Mesenchymal stem cell (in vitro differentiated cells and primary cell): Measurements from ENCODE around the gene SYT7.
A peak's percentile ranks its signal among the peaks of the same experiment; 100 is the strongest.

Experiments
- DNase-seq: peaks from one replicate; pipeline ENCODE4 v3.0.0-alpha.2; 2013
- H2AFZ ChIP-seq: one replicate; pipeline ENCODE4 v1.6.1; 2013; ENCODE audit warnings: low read depth, mild to moderate bottlenecking, control low read depth, inconsistent platforms, low read length, moderate library complexity
- H2AK5ac ChIP-seq: 2 replicates; pipeline ENCODE4 v1.6.1; 2013; ENCODE audit warnings: low read length, moderate library complexity, mild to moderate bottlenecking, inconsistent platforms; ENCODE audit not compliant: severe bottlenecking
- H2BK120ac ChIP-seq: one replicate; pipeline ENCODE4 v1.6.1; 2013; ENCODE audit warnings: low read depth, mild to moderate bottlenecking, inconsistent platforms, low read length, moderate library complexity
- H2BK12ac ChIP-seq, 2 experiments: one replicate each; pipeline ENCODE4 v1.6.1; 2013; ENCODE audit warnings: inconsistent platforms in 2 of 2, low read length in 2 of 2, mild to moderate bottlenecking in 2 of 2, moderate library complexity in 2 of 2, control low read depth in 1 of 2
- H2BK15ac ChIP-seq: one replicate; pipeline ENCODE4 v1.6.1; 2013; ENCODE audit warnings: mild to moderate bottlenecking, low read depth, inconsistent platforms; ENCODE audit not compliant: poor library complexity, severe bottlenecking
- H2BK5ac ChIP-seq: 2 replicates; pipeline ENCODE4 v1.6.1; 2013; ENCODE audit warnings: low read depth, mild to moderate bottlenecking, low read length, control low read depth, inconsistent platforms; ENCODE audit not compliant: poor library complexity, severe bottlenecking
- H3K14ac ChIP-seq, 2 experiments: one replicate each; pipeline ENCODE4 v1.6.1; 2013; ENCODE audit warnings: inconsistent platforms in 2 of 2, low read length in 2 of 2, control low read depth in 1 of 2, mild to moderate bottlenecking in 1 of 2, moderate library complexity in 1 of 2
- H3K18ac ChIP-seq, 2 experiments: one replicate each; pipeline ENCODE4 v1.6.1; 2013; ENCODE audit warnings: inconsistent platforms in 2 of 2, low read length in 2 of 2, control low read depth in 1 of 2, low read depth in 1 of 2, mild to moderate bottlenecking in 1 of 2
- H3K23ac ChIP-seq, 2 experiments: one replicate each; pipeline ENCODE4 v1.6.1; 2013; ENCODE audit warnings: inconsistent platforms in 2 of 2, low read length in 2 of 2, mild to moderate bottlenecking in 2 of 2, moderate library complexity in 2 of 2, control low read depth in 1 of 2
- H3K27ac ChIP-seq: 2 replicates; pipeline ENCODE4 v1.5.1; 2013; ENCODE audit warnings: mild to moderate bottlenecking, moderate library complexity, low read length, control low read depth, inconsistent platforms; ENCODE audit not compliant: poor library complexity, severe bottlenecking
- H3K27me3 ChIP-seq, 2 experiments: 2 replicates each; pipeline versions ENCODE4 v1.6.1 to v1.7.0; 2013; ENCODE audit warnings: low read length in 2 of 2, mild to moderate bottlenecking in 2 of 2, moderate library complexity in 2 of 2, control low read depth in 1 of 2, inconsistent platforms in 1 of 2; ENCODE audit not compliant: control insufficient read depth in 1 of 2, insufficient read depth in 1 of 2
- H3K36me3 ChIP-seq, 2 experiments: 2 replicates each; pipeline versions ENCODE4 v1.6.1 to v1.7.0; 2013; ENCODE audit warnings: low read length in 2 of 2, control low read depth in 1 of 2, inconsistent platforms in 1 of 2, low read depth in 1 of 2, mild to moderate bottlenecking in 1 of 2; ENCODE audit not compliant: insufficient read depth in 2 of 2, control insufficient read depth in 1 of 2
- H3K4ac ChIP-seq, 2 experiments: one replicate each; pipeline ENCODE4 v1.6.1; 2013; ENCODE audit warnings: inconsistent platforms in 2 of 2, low read length in 2 of 2, mild to moderate bottlenecking in 2 of 2, moderate library complexity in 2 of 2, control low read depth in 1 of 2, low read depth in 1 of 2
- H3K4me1 ChIP-seq: 2 replicates; pipeline ENCODE4 v1.6.1; 2013; ENCODE audit warnings: low read depth, low read length, control low read depth; ENCODE audit not compliant: control insufficient read depth, insufficient read depth
- H3K4me2 ChIP-seq: 2 replicates; pipeline ENCODE4 v1.6.1; 2013; ENCODE audit warnings: low read length, mild to moderate bottlenecking, inconsistent platforms; ENCODE audit not compliant: poor library complexity, severe bottlenecking
- H3K4me3 ChIP-seq, 2 experiments: 2 replicates each; pipeline versions ENCODE4 v1.5.1 to v1.7.0; 2013; ENCODE audit warnings: low read length in 2 of 2, mild to moderate bottlenecking in 2 of 2, control low read depth in 1 of 2, low read depth in 1 of 2; ENCODE audit not compliant: insufficient read depth in 1 of 2
- H3K79me1 ChIP-seq: replicated peaks from 2 replicates; pipeline ENCODE4 v1.6.1; 2013; ENCODE audit warnings: mild to moderate bottlenecking, control low read depth, low read length, inconsistent platforms; ENCODE audit not compliant: poor library complexity, severe bottlenecking
- H3K9ac ChIP-seq: 2 replicates; pipeline ENCODE4 v1.7.0; 2013; ENCODE audit warnings: mild to moderate bottlenecking, low read length, moderate library complexity
- H3K9me3 ChIP-seq: 2 replicates; pipeline ENCODE4 v1.7.0; 2013; ENCODE audit warnings: mild to moderate bottlenecking, low read length; ENCODE audit not compliant: control insufficient read depth
- H4K8ac ChIP-seq: one replicate; pipeline ENCODE4 v1.6.1; 2013; ENCODE audit warnings: inconsistent platforms, mild to moderate bottlenecking, low read length, moderate library complexity
- H4K91ac ChIP-seq: one replicate; pipeline ENCODE4 v1.6.1; 2013; ENCODE audit warnings: mild to moderate bottlenecking, low read length, inconsistent platforms
- WGBS: methylation state at CpG from one replicate; pipeline ENCODE4 v1.1.7; 2013; ENCODE audit warnings: mixed read lengths; 5-methylcytosine and 5-hydroxymethylcytosine counted together

SYT7 gene

DNA sequence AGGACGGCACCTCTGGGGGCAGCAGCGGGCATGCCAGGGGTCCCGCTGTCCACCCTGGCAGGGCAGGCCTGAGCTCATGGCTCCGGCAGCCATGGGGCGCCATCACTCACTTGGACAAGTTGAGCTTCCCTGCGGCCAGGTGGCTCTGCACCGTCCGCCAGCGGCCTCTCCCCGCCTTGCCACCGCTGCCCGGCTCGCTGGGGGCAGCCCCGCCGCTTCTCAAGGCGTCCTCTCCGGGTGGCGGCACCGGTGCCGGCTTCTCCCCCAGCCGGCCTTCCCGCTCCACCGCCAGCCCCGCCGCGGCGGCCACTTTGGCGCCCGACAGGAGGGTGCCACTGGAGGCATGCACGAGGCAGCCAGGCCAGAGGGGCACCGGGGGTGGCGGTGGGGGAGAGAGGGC is 35.0 kb downstream of the SYT7 start:
- Histone ChIP-seq H2BK5ac (no peak overlapping the region), H4K8ac (no peak overlapping the region), H3K27ac (no peak overlapping the region), H2BK15ac (no peak overlapping the region), H2AK5ac (no peak overlapping the region), H2BK12ac (no peak overlapping the region), H2AFZ (no peak overlapping the region), H3K9ac (no peak overlapping the region), H3K18ac (no peak overlapping the region), H3K23ac (no peak overlapping the region), H3K14ac (no peak overlapping the region), H3K79me1 (no peaks in the 10 kb centered on the region), H3K36me3 (no peaks in the 10 kb centered on the region), H3K27me3 (peaks cover 10 to 53% of the 10 kb centered on the region in 2 experiments), H4K91ac (no peak overlapping the region), H3K9me3 (no peaks in the 10 kb centered on the region), H3K4ac (no peak overlapping the region), H2BK120ac (no peak overlapping the region), H3K4me3 (no peak overlapping the region), H3K4me1 (peaks cover 8% of the 10 kb centered on the region), H3K4me2 (no peak overlapping the region)
- WGBS = 93% methylated on average over 29 of the region's 32 CpGs
- DNase-seq = no peak

DNA sequence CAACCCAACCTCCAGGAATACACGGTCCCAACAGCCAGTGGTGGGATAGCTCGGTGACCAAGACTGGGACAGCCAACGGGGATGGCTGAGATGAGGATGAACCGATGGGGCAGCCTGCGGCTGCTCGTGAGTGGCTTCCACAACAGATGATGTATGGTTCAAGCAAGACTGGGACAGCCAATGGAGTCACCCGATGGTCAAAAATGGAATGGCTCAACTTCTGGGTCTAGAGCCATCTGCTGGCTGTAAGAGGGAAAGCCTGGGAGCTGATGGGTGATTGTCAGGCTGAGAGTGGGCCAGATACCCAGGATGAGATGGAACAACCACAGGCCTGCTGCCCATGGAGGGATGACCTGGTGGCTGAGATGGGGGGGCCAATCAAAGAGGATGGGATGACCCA is 35.5 kb downstream of the SYT7 start:
- WGBS = 90% methylated on average over 7 of the region's 7 CpGs
- no peaks in the 10 kb centered on the region for H3K79me1 ChIP-seq

GRCh38 chr11:61544466-61544865 is 36.4 kb downstream of the SYT7 start:
- Histone ChIP-seq H2BK12ac (no peak overlapping the region), H3K4me1 (peaks cover 8% of the 10 kb centered on the region), H3K23ac (no peak overlapping the region), H2BK120ac (no peak overlapping the region), H3K36me3 (no peaks in the 10 kb centered on the region), H3K4me2 (no peak overlapping the region), H3K9me3 (no peaks in the 10 kb centered on the region), H3K4me3 (no peak overlapping the region), H3K27me3 (peaks cover 10 to 53% of the 10 kb centered on the region in 2 experiments), H2AFZ (no peak overlapping the region), H2AK5ac (no peak overlapping the region), H3K4ac (no peak overlapping the region), H3K9ac (peak overlapping the region; percentile 21), H3K18ac (no peak overlapping the region), H4K8ac (no peak overlapping the region), H2BK15ac (no peak overlapping the region), H3K14ac (no peak overlapping the region), H3K79me1 (no peaks in the 10 kb centered on the region), H4K91ac (no peak overlapping the region), H2BK5ac (no peak overlapping the region), H3K27ac (no peak overlapping the region)
- WGBS = 85% methylated on average over 6 of the region's 6 CpGs
- DNase-seq = no peak

More for the DNA sequence above, 35.5 kb downstream of the SYT7 start:
- Histone ChIP-seq H2BK5ac (no peak overlapping the region), H3K4me2 (no peak overlapping the region), H3K9ac (no peak overlapping the region), H3K36me3 (no peaks in the 10 kb centered on the region), H3K9me3 (no peaks in the 10 kb centered on the region), H3K4me3 (no peak overlapping the region), H3K18ac (no peak overlapping the region), H3K23ac (no peak overlapping the region), H3K4me1 (peaks cover 8% of the 10 kb centered on the region), H3K27me3 (peaks cover 10 to 53% of the 10 kb centered on the region in 2 experiments), H2BK12ac (no peak overlapping the region), H3K4ac (no peak overlapping the region), H2AK5ac (no peak overlapping the region), H3K14ac (no peak overlapping the region), H4K8ac (no peak overlapping the region), H2AFZ (no peak overlapping the region), H4K91ac (no peak overlapping the region), H2BK15ac (no peak overlapping the region), H2BK120ac (no peak overlapping the region), H3K27ac (no peak overlapping the region)
- no peak for DNase-seq

- Histone ChIP-seq H3K4me1 (peaks cover 8% of the 10 kb centered on the region), H2BK5ac (no peak overlapping the region), H3K79me1 (no peaks in the 10 kb centered on the region), H2AFZ (no peak overlapping the region), H3K27ac (no peak overlapping the region), H3K27me3 (peaks cover 10 to 49% of the 10 kb centered on the region in 2 experiments), H3K9me3 (no peaks in the 10 kb centered on the region), H3K9ac (peak overlapping the region; percentile 21), H2BK120ac (no peak overlapping the region), H3K4me2 (no peak overlapping the region), H3K23ac (no peak overlapping the region), H4K8ac (no peak overlapping the region), H3K4ac (no peak overlapping the region), H2BK15ac (no peak overlapping the region), H2BK12ac (no peak overlapping the region), H2AK5ac (no peak overlapping the region), H3K18ac (no peak overlapping the region), H3K14ac (no peak overlapping the region), H4K91ac (no peak overlapping the region), H3K36me3 (no peaks in the 10 kb centered on the region), H3K4me3 (no peak overlapping the region)
- no peak for DNase-seq
- WGBS = 86% methylated on average over 3 of the region's 4 CpGs
These were observed 37.1 kb downstream of the SYT7 start for GRCh38 chr11:61543606-61544306.
